ENCODE data around the gene BGN. TPM values are rescaled to one million over a fixed set of nuclear protein-coding genes. Genes with fewer than 3 reads are reported as not detected.

Gene BGN
- total and polyA plus RNA-seq, 2 donors, result 3.4 to 21.6 TPM

DNA sequence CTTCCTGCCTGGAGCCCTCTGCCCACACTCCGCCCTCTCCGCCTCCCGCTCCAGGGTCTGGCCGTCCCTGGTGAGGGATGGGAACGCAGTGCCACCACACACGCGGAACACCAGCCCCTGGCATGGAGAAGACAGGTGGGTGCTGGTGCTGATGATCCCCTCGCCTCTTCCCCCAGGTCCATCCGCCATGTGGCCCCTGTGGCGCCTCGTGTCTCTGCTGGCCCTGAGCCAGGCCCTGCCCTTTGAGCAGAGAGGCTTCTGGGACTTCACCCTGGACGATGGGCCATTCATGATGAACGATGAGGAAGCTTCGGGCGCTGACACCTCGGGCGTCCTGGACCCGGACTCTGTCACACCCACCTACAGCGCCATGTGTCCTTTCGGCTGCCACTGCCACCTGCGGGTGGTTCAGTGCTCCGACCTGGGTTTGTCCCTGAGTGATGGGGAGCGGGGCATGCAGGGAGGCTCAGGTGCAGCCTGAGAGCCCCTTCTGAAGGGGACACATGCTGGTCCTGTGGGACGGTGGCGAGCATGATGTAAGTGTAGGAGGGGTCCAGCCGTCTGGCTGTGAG lies 9.8 kb downstream of the BGN start:
- no peaks in the 10 kb centered on the region for H3K27me3 ChIP-seq (ENCODE audit: control insufficient read depth in 2 of 2, insufficient read depth in 1 of 2, low read length in 1 of 2)
- H3K4me3 ChIP-seq (ENCODE audit: low read length in 2 of 2), result no peak overlapping the region
- H3K4me1 ChIP-seq (ENCODE audit: control insufficient read depth in 2 of 2, insufficient read depth in 2 of 2, low read length in 2 of 2), result no peaks in the 10 kb centered on the region
- no peak overlapping the region for H3K27ac ChIP-seq (ENCODE audit: low read depth in 1 of 2, low read length in 1 of 2)
- no peak for DNase-seq (ENCODE audit: low read depth in 6 of 9, low spot score in 9 of 9)
- WGBS, result 90% methylated on average over 26 of the region's 26 CpGs
- H3K9me3 ChIP-seq (ENCODE audit: control insufficient read depth in 2 of 2, insufficient read depth in 1 of 2, low read length in 1 of 2), result no peaks in the 10 kb centered on the region
- H3K36me3 ChIP-seq (ENCODE audit: control insufficient read depth in 2 of 2, insufficient read depth in 2 of 2, low read length in 1 of 2), result no peaks in the 10 kb centered on the region

DNA sequence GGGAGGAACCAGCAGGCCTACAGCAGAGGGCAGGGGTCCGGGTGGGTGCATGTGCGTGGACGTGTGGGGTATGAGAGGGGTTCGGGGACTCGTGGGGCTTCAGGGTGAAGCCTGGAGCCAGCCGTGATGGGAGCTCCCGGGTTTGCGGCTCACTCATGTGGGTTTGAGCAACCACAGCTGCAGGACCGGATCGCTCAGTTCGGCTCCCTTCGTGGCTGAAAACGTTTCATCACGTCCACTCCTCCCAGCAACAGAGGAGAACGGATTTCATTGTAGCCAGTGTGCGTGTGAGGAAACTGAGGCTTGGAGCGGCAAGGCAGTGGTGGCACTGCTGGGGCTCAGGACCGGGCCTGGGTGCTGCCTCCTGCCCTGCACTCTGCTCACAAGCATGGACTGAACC lies 10.6 kb downstream of the BGN start:
- no peak overlapping the region for H3K4me3 ChIP-seq (ENCODE audit: low read length in 2 of 2)
- H3K36me3 ChIP-seq (ENCODE audit: control insufficient read depth in 2 of 2, insufficient read depth in 2 of 2, low read length in 1 of 2), result no peaks in the 10 kb centered on the region
- no peaks in the 10 kb centered on the region for H3K9me3 ChIP-seq (ENCODE audit: control insufficient read depth in 2 of 2, insufficient read depth in 1 of 2, low read length in 1 of 2)
- DNase-seq (ENCODE audit: low read depth in 6 of 9, low spot score in 9 of 9), result no peak
- no peaks in the 10 kb centered on the region for H3K4me1 ChIP-seq (ENCODE audit: control insufficient read depth in 2 of 2, insufficient read depth in 2 of 2, low read length in 2 of 2)
- WGBS, result 95% methylated on average over 18 of the region's 18 CpGs
- H3K27me3 ChIP-seq (ENCODE audit: control insufficient read depth in 2 of 2, insufficient read depth in 1 of 2, low read length in 1 of 2), result no peaks in the 10 kb centered on the region
- H3K27ac ChIP-seq (ENCODE audit: low read depth in 1 of 2, low read length in 1 of 2), result no peak overlapping the region

DNA sequence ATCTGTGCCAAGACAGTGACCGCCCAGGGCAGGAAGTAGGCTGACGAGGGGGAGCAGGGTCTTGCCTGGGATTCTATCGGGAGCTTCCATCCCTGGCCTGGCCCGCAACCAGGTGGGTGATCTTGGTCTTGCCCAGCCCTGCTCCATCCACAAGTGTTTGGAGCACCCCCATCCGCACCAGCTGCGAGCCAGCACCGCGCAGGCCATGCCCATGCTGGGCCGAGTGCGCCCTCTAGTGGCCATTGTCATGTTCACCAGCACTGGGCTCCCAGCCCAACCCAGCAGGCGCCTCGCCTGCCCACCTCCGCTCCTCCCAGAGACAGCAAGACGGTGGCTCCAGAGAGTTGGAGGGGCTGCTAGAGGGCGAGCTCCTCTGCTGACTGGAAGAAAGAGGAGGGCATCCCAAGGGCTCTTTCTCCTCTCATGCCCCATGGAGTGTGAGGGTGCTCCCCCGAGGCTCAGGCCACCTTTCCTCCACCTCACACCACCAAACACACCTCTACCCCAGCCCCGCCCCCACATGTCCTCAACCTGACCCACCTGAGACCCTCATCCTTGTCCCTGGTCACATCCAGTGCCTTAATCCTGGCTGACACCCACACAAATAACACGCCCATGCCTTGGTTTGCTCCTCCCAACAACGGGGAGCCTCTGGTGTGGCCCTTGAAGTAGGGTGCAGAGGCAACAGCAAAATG lies 12.9 kb downstream of the BGN start:
- Histone ChIP-seq H3K4me3 (ENCODE audit: low read length in 2 of 2) (no peak overlapping the region), H3K36me3 (ENCODE audit: control insufficient read depth in 2 of 2, insufficient read depth in 2 of 2, low read length in 1 of 2) (no peaks in the 10 kb centered on the region), H3K9me3 (ENCODE audit: control insufficient read depth in 2 of 2, insufficient read depth in 1 of 2, low read length in 1 of 2) (no peaks in the 10 kb centered on the region), H3K4me1 (ENCODE audit: control insufficient read depth in 2 of 2, insufficient read depth in 2 of 2, low read length in 2 of 2) (no peaks in the 10 kb centered on the region), H3K27me3 (ENCODE audit: control insufficient read depth in 2 of 2, insufficient read depth in 1 of 2, low read length in 1 of 2) (no peaks in the 10 kb centered on the region), H3K27ac (ENCODE audit: low read depth in 1 of 2, low read length in 1 of 2) (no peak overlapping the region)
- peak; percentile 24 to 83 (median 61) for DNase-seq (ENCODE audit: low read depth in 6 of 9, low spot score in 9 of 9)
- 21% methylated on average over 19 of the region's 19 CpGs for WGBS

DNA sequence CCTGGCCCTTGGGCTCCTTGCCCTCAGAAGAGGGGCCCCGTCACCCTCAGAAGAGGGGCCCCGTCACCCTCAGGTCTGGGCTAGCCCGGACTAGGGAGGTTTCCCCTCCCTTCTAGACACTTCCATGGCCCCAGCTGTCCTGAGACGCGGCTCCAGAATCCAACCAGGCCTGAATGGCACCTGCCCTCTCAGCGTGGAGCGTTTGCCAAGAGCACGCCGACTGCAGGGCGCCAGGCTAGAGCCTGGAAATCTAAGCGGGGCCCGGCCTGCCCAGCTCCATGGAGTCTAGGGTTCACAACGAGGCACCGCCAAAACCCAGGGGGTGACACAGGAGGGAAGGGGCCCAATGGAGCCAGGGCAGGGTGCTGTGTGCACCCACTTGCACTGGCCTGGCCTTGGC lies 14.8 kb downstream of the BGN start:
- no peak for DNase-seq (ENCODE audit: low read depth in 6 of 9, low spot score in 9 of 9)
- Histone ChIP-seq H3K27ac (ENCODE audit: low read depth in 1 of 2, low read length in 1 of 2) (no peak overlapping the region), H3K27me3 (ENCODE audit: control insufficient read depth in 2 of 2, insufficient read depth in 1 of 2, low read length in 1 of 2) (peaks cover 0 to 3% of the 10 kb centered on the region in 2 donors), H3K36me3 (ENCODE audit: control insufficient read depth in 2 of 2, insufficient read depth in 2 of 2, low read length in 1 of 2) (no peaks in the 10 kb centered on the region), H3K4me3 (ENCODE audit: low read length in 2 of 2) (no peak overlapping the region), H3K9me3 (ENCODE audit: control insufficient read depth in 2 of 2, insufficient read depth in 1 of 2, low read length in 1 of 2) (no peaks in the 10 kb centered on the region), H3K4me1 (ENCODE audit: control insufficient read depth in 2 of 2, insufficient read depth in 2 of 2, low read length in 2 of 2) (no peaks in the 10 kb centered on the region)
- WGBS, result 95% methylated on average over 14 of the region's 14 CpGs

DNA sequence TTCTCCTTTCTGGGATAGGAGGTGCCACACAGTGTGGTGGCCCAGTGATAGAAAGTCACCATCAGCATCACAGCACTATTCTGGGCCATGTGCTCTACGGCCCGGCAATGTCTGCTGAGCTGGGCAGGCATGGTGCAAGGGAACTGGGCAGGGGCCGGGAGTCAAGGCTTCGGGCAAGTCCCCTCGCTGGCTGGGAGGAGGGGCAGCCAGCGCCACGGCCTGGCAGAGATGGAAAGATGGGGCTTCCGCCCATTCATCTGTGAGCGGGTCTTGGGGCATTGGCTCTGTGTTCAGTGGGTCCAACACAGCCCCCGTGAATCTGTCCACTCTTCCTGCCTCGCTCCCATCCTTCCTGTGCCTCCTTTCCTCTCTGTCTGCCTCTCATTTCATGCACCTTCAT lies 15.6 kb downstream of the BGN start:
- peaks cover 1 to 11% of the 10 kb centered on the region in 2 donors for H3K27me3 ChIP-seq (ENCODE audit: control insufficient read depth in 2 of 2, insufficient read depth in 1 of 2, low read length in 1 of 2)
- no peak for DNase-seq (ENCODE audit: low read depth in 6 of 9, low spot score in 9 of 9)
- H3K4me1 ChIP-seq (ENCODE audit: control insufficient read depth in 2 of 2, insufficient read depth in 2 of 2, low read length in 2 of 2), result no peaks in the 10 kb centered on the region
- H3K4me3 ChIP-seq (ENCODE audit: low read length in 2 of 2), result no peak overlapping the region
- H3K36me3 ChIP-seq (ENCODE audit: control insufficient read depth in 2 of 2, insufficient read depth in 2 of 2, low read length in 1 of 2), result no peaks in the 10 kb centered on the region
- no peak overlapping the region for H3K27ac ChIP-seq (ENCODE audit: low read depth in 1 of 2, low read length in 1 of 2)
- H3K9me3 ChIP-seq (ENCODE audit: control insufficient read depth in 2 of 2, insufficient read depth in 1 of 2, low read length in 1 of 2), result no peaks in the 10 kb centered on the region
- WGBS, result 82% methylated on average over 11 of the region's 11 CpGs

DNA sequence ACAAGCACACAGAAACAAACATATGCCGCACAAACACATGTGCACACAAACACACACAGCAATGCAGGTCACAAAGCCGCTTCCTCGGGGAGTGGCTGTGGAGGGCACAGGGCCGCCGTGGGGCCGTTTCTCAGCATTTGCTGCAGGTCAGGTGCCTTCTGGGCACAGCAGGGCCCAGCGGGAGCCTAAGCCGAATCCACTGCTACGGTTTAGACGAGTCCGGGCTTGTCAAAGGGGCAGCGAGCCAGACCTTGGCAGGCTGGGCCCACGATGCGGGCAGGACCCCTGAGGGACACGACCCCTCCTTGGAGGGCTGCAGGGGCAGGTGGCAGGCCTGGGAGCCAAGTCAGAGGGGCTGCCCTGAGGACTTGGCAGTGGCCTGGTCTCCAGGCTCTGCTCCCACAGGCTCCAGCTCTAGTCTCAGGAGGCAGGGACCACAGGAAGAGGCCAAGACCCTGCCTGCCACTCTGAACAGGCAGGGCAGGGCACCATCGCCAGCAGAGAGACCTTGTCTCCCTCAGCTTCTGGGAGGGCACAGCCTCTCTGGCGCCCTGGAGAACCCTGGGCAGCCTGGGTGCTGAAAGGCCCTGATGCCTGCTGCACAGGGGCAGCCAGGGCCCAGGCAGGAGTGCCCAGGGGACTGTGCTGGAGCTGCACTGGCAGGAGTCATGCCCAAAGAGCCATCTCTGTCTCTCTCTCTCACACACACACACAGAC lies 17.2 kb downstream of the BGN start:
- no peak for DNase-seq (ENCODE audit: low read depth in 6 of 9, low spot score in 9 of 9)
- 93% methylated on average over 17 of the region's 17 CpGs for WGBS

DNA sequence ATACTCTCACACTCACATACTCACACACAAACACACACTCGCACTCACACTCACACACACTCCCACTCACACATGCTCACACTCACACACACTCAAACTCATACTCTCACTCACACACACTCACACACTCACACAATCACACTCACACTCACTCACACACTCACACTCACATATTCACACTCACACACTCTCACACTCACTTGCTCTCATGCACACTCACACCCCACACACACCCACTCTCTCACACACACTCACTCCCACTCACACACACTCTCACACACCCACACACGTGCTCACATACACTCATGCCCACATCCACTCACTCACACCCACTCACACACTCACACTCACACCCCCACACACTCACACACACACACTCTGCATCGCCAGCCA lies 17.7 kb downstream of the BGN start:
- Histone ChIP-seq H3K36me3 (ENCODE audit: control insufficient read depth in 2 of 2, insufficient read depth in 2 of 2, low read length in 1 of 2) (no peaks in the 10 kb centered on the region), H3K9me3 (ENCODE audit: control insufficient read depth in 2 of 2, insufficient read depth in 1 of 2, low read length in 1 of 2) (no peaks in the 10 kb centered on the region), H3K4me3 (ENCODE audit: low read length in 2 of 2) (no peak overlapping the region), H3K27ac (ENCODE audit: low read depth in 1 of 2, low read length in 1 of 2) (no peak overlapping the region), H3K4me1 (ENCODE audit: control insufficient read depth in 2 of 2, insufficient read depth in 2 of 2, low read length in 2 of 2) (no peaks in the 10 kb centered on the region), H3K27me3 (ENCODE audit: control insufficient read depth in 2 of 2, insufficient read depth in 1 of 2, low read length in 1 of 2) (peaks cover 13 to 30% of the 10 kb centered on the region in 2 donors)
- WGBS, result 63% methylated on average over 3 of the region's 3 CpGs
- DNase-seq (ENCODE audit: low read depth in 6 of 9, low spot score in 9 of 9), result no peak

More for the DNA sequence above, 17.2 kb downstream of the BGN start:
- peaks cover 8 to 26% of the 10 kb centered on the region in 2 donors for H3K27me3 ChIP-seq (ENCODE audit: control insufficient read depth in 2 of 2, insufficient read depth in 1 of 2, low read length in 1 of 2)
- H3K36me3 ChIP-seq (ENCODE audit: control insufficient read depth in 2 of 2, insufficient read depth in 2 of 2, low read length in 1 of 2), result no peaks in the 10 kb centered on the region
- H3K9me3 ChIP-seq (ENCODE audit: control insufficient read depth in 2 of 2, insufficient read depth in 1 of 2, low read length in 1 of 2), result no peaks in the 10 kb centered on the region
- H3K4me1 ChIP-seq (ENCODE audit: control insufficient read depth in 2 of 2, insufficient read depth in 2 of 2, low read length in 2 of 2), result no peaks in the 10 kb centered on the region
- no peak overlapping the region for H3K27ac ChIP-seq (ENCODE audit: low read depth in 1 of 2, low read length in 1 of 2)
- H3K4me3 ChIP-seq (ENCODE audit: low read length in 2 of 2), result no peak overlapping the region

DNA sequence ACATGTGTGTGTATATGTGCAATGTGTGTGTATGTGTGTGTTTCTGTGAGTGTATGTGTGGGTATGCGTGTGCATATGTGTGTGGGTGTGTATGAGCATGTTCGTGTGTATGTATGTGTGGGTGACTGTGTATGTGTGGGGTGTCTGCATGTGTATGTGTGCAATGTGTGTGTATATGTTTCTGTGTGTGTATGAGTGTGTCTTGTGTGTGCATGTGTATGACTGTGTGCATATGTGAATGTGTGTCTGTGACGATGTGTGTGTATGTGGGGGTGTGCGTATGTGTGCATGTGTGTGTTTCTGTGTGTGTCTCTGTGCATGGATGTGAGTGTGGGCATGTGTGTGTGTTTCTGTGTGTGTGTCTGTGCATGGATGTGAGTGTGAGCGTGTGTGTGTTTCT lies 18.5 kb downstream of the BGN start:
- Histone ChIP-seq H3K9me3 (ENCODE audit: control insufficient read depth in 2 of 2, insufficient read depth in 1 of 2, low read length in 1 of 2) (no peaks in the 10 kb centered on the region), H3K27me3 (ENCODE audit: control insufficient read depth in 2 of 2, insufficient read depth in 1 of 2, low read length in 1 of 2) (peaks cover 21 to 32% of the 10 kb centered on the region in 2 donors), H3K4me3 (ENCODE audit: low read length in 2 of 2) (no peak overlapping the region), H3K27ac (ENCODE audit: low read depth in 1 of 2, low read length in 1 of 2) (no peak overlapping the region), H3K4me1 (ENCODE audit: control insufficient read depth in 2 of 2, insufficient read depth in 2 of 2, low read length in 2 of 2) (no peaks in the 10 kb centered on the region), H3K36me3 (ENCODE audit: control insufficient read depth in 2 of 2, insufficient read depth in 2 of 2, low read length in 1 of 2) (no peaks in the 10 kb centered on the region)
- DNase-seq (ENCODE audit: low read depth in 6 of 9, low spot score in 9 of 9), result no peak
- WGBS, result 78% methylated on average over 5 of the region's 5 CpGs

DNA sequence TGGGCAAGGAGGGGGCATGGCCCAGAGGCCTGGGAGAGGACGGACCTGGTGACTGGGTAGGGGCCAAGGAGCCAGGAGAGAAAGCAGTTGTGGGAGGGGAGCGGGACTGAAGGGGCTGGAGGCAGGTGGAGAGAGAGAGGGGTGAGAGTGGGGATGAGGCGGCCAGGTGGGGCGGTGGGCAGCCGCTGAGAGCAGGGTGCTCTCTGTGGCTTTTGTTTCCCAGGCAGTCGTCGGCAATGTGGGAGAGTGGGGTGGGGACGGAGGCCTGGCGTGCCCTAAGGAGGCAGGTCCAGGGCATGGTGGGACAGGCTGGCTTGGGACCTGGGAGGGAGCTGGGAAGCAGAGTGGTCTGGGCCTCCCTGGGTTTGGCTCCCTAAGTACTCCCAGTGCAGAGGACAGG lies 19.5 kb downstream of the BGN start:
- WGBS, result 93% methylated on average over 9 of the region's 9 CpGs
- Histone ChIP-seq H3K27ac (ENCODE audit: low read depth in 1 of 2, low read length in 1 of 2) (no peak overlapping the region), H3K27me3 (ENCODE audit: control insufficient read depth in 2 of 2, insufficient read depth in 1 of 2, low read length in 1 of 2) (peaks cover 23 to 42% of the 10 kb centered on the region in 2 donors)

More for the DNA sequence above, 19.5 kb downstream of the BGN start:
- DNase-seq (ENCODE audit: low read depth in 6 of 9, low spot score in 9 of 9), result no peak
- H3K9me3 ChIP-seq (ENCODE audit: control insufficient read depth in 2 of 2, insufficient read depth in 1 of 2, low read length in 1 of 2), result no peaks in the 10 kb centered on the region
- no peaks in the 10 kb centered on the region for H3K36me3 ChIP-seq (ENCODE audit: control insufficient read depth in 2 of 2, insufficient read depth in 2 of 2, low read length in 1 of 2)
- peaks cover 0 to 6% of the 10 kb centered on the region in 2 donors for H3K4me1 ChIP-seq (ENCODE audit: control insufficient read depth in 2 of 2, insufficient read depth in 2 of 2, low read length in 2 of 2)
- H3K4me3 ChIP-seq (ENCODE audit: low read length in 2 of 2), result no peak overlapping the region
